Activated naive CD4-positive, alpha-beta T cell (primary cell): ENCODE results near the gene RAD51B.
"Not testable (repeated sequence)": the region's sequence is repeated elsewhere in the genome, so short reads cannot be mapped to it uniquely, and the experiment has no call there.

Source experiments
- DNase-seq, 4 experiments: peaks; one replicate each; lab custom pipeline; 2025; lab: John Stamatoyannopoulos, UW

Gene RAD51B

GRCh38 chr14:68112442-68112841 lies 292.9 kb downstream of the RAD51B start:
- no peak for DNase-seq

GRCh38 chr14:68113343-68113930 lies 293.9 kb downstream of the RAD51B start:
- DNase-seq: no peak

GRCh38 chr14:68115952-68116351 lies 296.4 kb downstream of the RAD51B start:
- not testable (repeated sequence) for DNase-seq

- no peak for DNase-seq
These were observed 303.1 kb downstream of the RAD51B start for GRCh38 chr14:68122651-68123050.

GRCh38 chr14:68124050-68124449 lies 304.5 kb downstream of the RAD51B start:
- DNase-seq: no peak

GRCh38 chr14:68124979-68125731 lies 305.6 kb downstream of the RAD51B start:
- no peak for DNase-seq

- no peak for DNase-seq
These were observed 307.6 kb downstream of the RAD51B start for GRCh38 chr14:68127166-68127565.

GRCh38 chr14:68131907-68132306 lies 312.3 kb downstream of the RAD51B start:
- DNase-seq: no peak

- no peak for DNase-seq
These were observed 313.1 kb downstream of the RAD51B start for GRCh38 chr14:68132563-68133121.

GRCh38 chr14:68133856-68134255 lies 314.3 kb downstream of the RAD51B start:
- no peak for DNase-seq

GRCh38 chr14:68135028-68135427 lies 315.4 kb downstream of the RAD51B start:
- DNase-seq: no peak

- DNase-seq: no peak
These were observed 316.0 kb downstream of the RAD51B start for GRCh38 chr14:68135566-68135965.

GRCh38 chr14:68137704-68138619 lies 318.4 kb downstream of the RAD51B start:
- no peak for DNase-seq

GRCh38 chr14:68139431-68140075 lies 320.0 kb downstream of the RAD51B start:
- no peak for DNase-seq

GRCh38 chr14:68140076-68140741 lies 320.6 kb downstream of the RAD51B start:
- DNase-seq: no peak

GRCh38 chr14:68140806-68141205 lies 321.2 kb downstream of the RAD51B start:
- DNase-seq: no peak

- DNase-seq: no peak
These were observed 321.9 kb downstream of the RAD51B start for GRCh38 chr14:68141281-68142088.

GRCh38 chr14:68143341-68143841 lies 323.8 kb downstream of the RAD51B start:
- no peak for DNase-seq

- no peak for DNase-seq
These were observed 324.6 kb downstream of the RAD51B start for GRCh38 chr14:68144051-68144681.

- DNase-seq: no peak
These were observed 325.5 kb downstream of the RAD51B start for GRCh38 chr14:68145036-68145435.
